Pancreas (tissue), 10 donors: Measurements from ENCODE around the gene EGFR. TPM values are rescaled to one million over a fixed set of nuclear protein-coding genes. Genes with fewer than 3 reads are reported as not detected.

Source experiments
- ATAC-seq, 4 donors: fragments of 200-7000 bp; cut with Tn5 transposase; one replicate each; pipeline versions ENCODE4 v1.8.0 to v1.9.1; 2020; ENCODE audit warnings: mild to moderate bottlenecking in 4 of 4, moderate library complexity in 4 of 4
- DNase-seq, 6 donors: peaks; one replicate each; pipeline ENCODE4 v3.0.0-alpha.2; 2020
- FAIRE-seq: peaks from 2 replicates; lab custom pipeline; 2012; peaks lifted over from hg19 to GRCh38; lab: Jason Lieb, UNC
- H3K27ac ChIP-seq, 4 donors: fragments of 200-600 bp; sonication (generic); 1 replicate in 3 of 4; 2 replicates in 1 of 4; pipeline versions ENCODE4 v1.5.0 to v1.8.0; 2020
- H3K27me3 ChIP-seq, 4 donors: fragments of 200-600 bp; one replicate each; pipeline ENCODE4 v1.8.0; 2021
- H3K36me3 ChIP-seq, 3 donors: fragments of 200-600 bp; sonication (generic) in 1 of 3; one replicate each; pipeline versions ENCODE4 v1.5.0 to v1.8.0; 2020 to 2021
- H3K4me1 ChIP-seq, 3 donors: fragments of 200-600 bp; one replicate each; pipeline ENCODE4 v1.8.0; 2021
- H3K4me3 ChIP-seq, 4 donors: fragments of 200-600 bp; sonication (generic) in 2 of 4; one replicate each; pipeline versions ENCODE4 v1.5.0 to v1.8.0; 2020 to 2021
- H3K9me3 ChIP-seq, 4 donors: fragments of 200-600 bp; one replicate each; pipeline ENCODE4 v1.8.0; 2021
- CTCF ChIP-seq, 4 donors: fragments of 200-600 bp; sonication (generic) in 3 of 4; IDR thresholded peaks; one replicate each; pipeline versions ENCODE4 v1.5.0 to v1.8.0; 2021; ENCODE audit warnings: antibody characterized with exemption in 4 of 4
- WGBS, 2 donors: extraction: QIAGEN DNeasy Blood & Tissue Kit; methylation state at CpG; one replicate each; pipeline ENCODE4 v1.1.7; 2013; 5-methylcytosine and 5-hydroxymethylcytosine counted together
- intact Hi-C, 3 donors: fragments of 100-400 bp; cut with DNase I; formaldehyde crosslinking; loops; one replicate each; pipeline versions ENCODE4 v1.11.1 to v1.14.2; 2022
- polyA plus RNA-seq, 2 donors: library from polyadenylated mRNA; stranded (reverse); fragments of 200-250 nt; gene quantifications; one replicate each; pipeline ENCODE4 v1.2.3, GENCODE V29; 2013
- total RNA-seq, 6 donors: library from RNA; stranded (reverse); fragmentation: NEBNext Ultra II Directional in 4 of 6; extraction: Animal tissue kit (Norgen Biotek cat#: 25700) in 4 of 6; gene quantifications; one replicate each; pipeline versions ENCODE4 v1.2.1 to v1.2.4, GENCODE V29; 2021 to 2023
- donor health status: healthy with polysubstance abuse.
- donor health status: DM: no; HTN: no; CAD: no; lungs with moderate emphysema.
- donor health status: DM: no; HTN: no; CAD: no.
- donor health status: control.
- donor health status: control.
- donor health status: Bipolar disorder and iron deficiency.
- donor health status: DM: yes; HTN: yes; CAD: no.
- donor health status: DM: no; HTN: no; CAD: no.
- donor health status: DM: no; HTN: no; CAD: no.
- donor health status: DM: yes; HTN: yes; CAD: no.

The EGFR gene
- total and polyA plus RNA-seq, 8 donors, result 5.5 to 38.8 (median 30.3) TPM

- no peak overlapping the region for H3K27ac ChIP-seq
- WGBS, 2 donors, result 80 to 87% methylated on average over 9 of the region's 9 CpGs
- no peaks in the 10 kb centered on the region for H3K36me3 ChIP-seq
- no peak for TF ChIP-seq CTCF (IDR thresholded peaks at IDR 0.05)
- FAIRE-seq, result no peak
- H3K4me1 ChIP-seq, result no peaks in the 10 kb centered on the region
- ATAC-seq, result no peak
- no peaks in the 10 kb centered on the region for H3K9me3 ChIP-seq
- no peak overlapping the region for H3K4me3 ChIP-seq
- intact Hi-C loops, result no loop called here
- DNase-seq, result no peak
- no peaks in the 10 kb centered on the region for H3K27me3 ChIP-seq
Measured at GRCh38 chr7:55223023-55223422, 204.2 kb downstream of the EGFR start.

GRCh38 chr7:55224111-55224510 is 205.3 kb downstream of the EGFR start:
- no peak for FAIRE-seq
- H3K27me3 ChIP-seq, result no peaks in the 10 kb centered on the region
- TF ChIP-seq CTCF (IDR thresholded peaks at IDR 0.05), result no peak
- intact Hi-C loops, result no loop called here
- H3K9me3 ChIP-seq, result no peaks in the 10 kb centered on the region
- no peak for ATAC-seq
- no peaks in the 10 kb centered on the region for H3K4me1 ChIP-seq
- no peak overlapping the region for H3K27ac ChIP-seq
- DNase-seq, result no peak
- WGBS, 2 donors, result 71 to 82% methylated on average over 5 of the region's 5 CpGs
- no peak overlapping the region for H3K4me3 ChIP-seq
- no peaks in the 10 kb centered on the region for H3K36me3 ChIP-seq

- H3K9me3 ChIP-seq, result no peaks in the 10 kb centered on the region
- 80 to 93% methylated on average over 2 of the region's 2 CpGs for WGBS, 2 donors
- FAIRE-seq (no peak), DNase-seq (no peak), ATAC-seq (no peak)
- H3K4me1 ChIP-seq, result no peaks in the 10 kb centered on the region
- no peak overlapping the region for H3K27ac ChIP-seq
- no peak overlapping the region for H3K4me3 ChIP-seq
- TF ChIP-seq CTCF (IDR thresholded peaks at IDR 0.05), result no peak
- no peaks in the 10 kb centered on the region for H3K27me3 ChIP-seq
- no peaks in the 10 kb centered on the region for H3K36me3 ChIP-seq
- intact Hi-C loops, result no loop called here
Measured at GRCh38 chr7:55224810-55225209, 206.0 kb downstream of the EGFR start.

GRCh38 chr7:55230014-55230413 is 211.2 kb downstream of the EGFR start:
- no peaks in the 10 kb centered on the region for H3K4me1 ChIP-seq
- ATAC-seq (no peak), DNase-seq (no peak), FAIRE-seq (no peak)
- intact Hi-C loops, result no loop called here
- no peak for TF ChIP-seq CTCF (IDR thresholded peaks at IDR 0.05)
- H3K4me3 ChIP-seq, result no peak overlapping the region
- no peaks in the 10 kb centered on the region for H3K27me3 ChIP-seq
- no peaks in the 10 kb centered on the region for H3K36me3 ChIP-seq
- H3K9me3 ChIP-seq, result no peaks in the 10 kb centered on the region
- H3K27ac ChIP-seq, result no peak overlapping the region
- 32 to 39% methylated on average over 1 of the region's 1 CpG for WGBS, 2 donors

- Histone ChIP-seq H3K4me3 (no peak overlapping the region), H3K36me3 (no peaks in the 10 kb centered on the region), H3K27me3 (no peaks in the 10 kb centered on the region), H3K4me1 (no peaks in the 10 kb centered on the region), H3K9me3 (no peaks in the 10 kb centered on the region), H3K27ac (no peak overlapping the region)
- intact Hi-C loops, result no loop called here
- FAIRE-seq (no peak), ATAC-seq (no peak), DNase-seq (no peak)
- TF ChIP-seq CTCF (IDR thresholded peaks at IDR 0.05), result no peak
- 84 to 87% methylated on average over 7 of the region's 7 CpGs for WGBS, 2 donors
Measured at GRCh38 chr7:55231736-55232280, 213.0 kb downstream of the EGFR start.
